Muscle of back (tissue), 11 donors: Measurements from ENCODE around the gene SPATS2L. TPM values are rescaled to one million over a fixed set of nuclear protein-coding genes. Genes with fewer than 3 reads are reported as not detected.
A peak's percentile ranks its signal among the peaks of the same experiment; 100 is the strongest.

Experiments used
- DNase-seq, 3 donors: peaks; one replicate each; pipeline versions ENCODE4 v3.0.0 to v3.0.0-alpha.2; 2013
- polyA plus RNA-seq, 10 donors: library from polyadenylated mRNA; unstranded; fragments of 120-200 nt; gene quantifications; one replicate each; pipeline ENCODE4 v1.2.1, GENCODE V29; 2013; ENCODE audit not compliant: insufficient read length in 10 of 10

Gene SPATS2L
- polyA plus RNA-seq, 10 donors, result 193 to 235 (median 219) TPM

GRCh38 chr2:200492656-200493055, 186.2 kb downstream of the SPATS2L start:
- no peak for DNase-seq

- DNase-seq, result no peak
Observed at GRCh38 chr2:200494048-200494447, 187.6 kb downstream of the SPATS2L start.

- no peak for DNase-seq
Observed at GRCh38 chr2:200496696-200497095, 190.2 kb downstream of the SPATS2L start.

- no peak for DNase-seq
Observed at GRCh38 chr2:200498402-200499162, 192.1 kb downstream of the SPATS2L start.

GRCh38 chr2:200502196-200502595, 195.7 kb downstream of the SPATS2L start:
- no peak for DNase-seq

- DNase-seq, result no peak
Observed at GRCh38 chr2:200506679-200507078, 200.2 kb downstream of the SPATS2L start.

- DNase-seq, result no peak
Observed at GRCh38 chr2:200507179-200507578, 200.7 kb downstream of the SPATS2L start.

GRCh38 chr2:200509235-200509611, 202.7 kb downstream of the SPATS2L start:
- DNase-seq, result peak in 1 of 3 donors; percentile 20

GRCh38 chr2:200509612-200510433, 203.3 kb downstream of the SPATS2L start, which contains the start of gene KCTD18:
KCTD18 (minus strand) TSS chr2:200510068; CDS start chr2:200507016, 3,052 bp downstream.
- DNase-seq, result peak; percentile 78 to 96 (median 92)

- no peak for DNase-seq
Observed at GRCh38 chr2:200515155-200515554, 208.7 kb downstream of the SPATS2L start.

- no peak for DNase-seq
Observed at GRCh38 chr2:200523158-200523557, 216.7 kb downstream of the SPATS2L start.

- DNase-seq, result no peak
Observed at GRCh38 chr2:200523604-200524003, 217.1 kb downstream of the SPATS2L start.

- peak in 1 of 3 donors; percentile 5 for DNase-seq
Observed at GRCh38 chr2:200525066-200525465, 218.6 kb downstream of the SPATS2L start.

GRCh38 chr2:200525551-200525881, 219.0 kb downstream of the SPATS2L start:
- DNase-seq, result no peak

- DNase-seq, result peak; percentile 94 to 98 (median 96)
Observed at GRCh38 chr2:200525882-200526651, 219.6 kb downstream of the SPATS2L start, which contains the start of gene SGO2. SGO2 (plus strand) TSS chr2:200526207; CDS start chr2:200532976, 6,769 bp downstream.

GRCh38 chr2:200528228-200528627, 221.7 kb downstream of the SPATS2L start:
- no peak for DNase-seq

Other genes with a start within 250 kb of the SPATS2L start
- gene KCTD18, start 203.4 kb downstream of the SPATS2L start, polyA plus RNA-seq, result 10 to 100 TPM in 9 of 10 donors, 1 to 10 TPM in 1; 9.9 to 13.4 (median 12.0) TPM
- 10 to 100 TPM in 2 of 10 donors, 1 to 10 TPM in 8; 6.2 to 13.5 (median 9.2) TPM for gene SGO2, start 219.5 kb downstream of the SPATS2L start, polyA plus RNA-seq